ENCODE results near the gene ZBTB45.
"Not testable (repeated sequence)": the region's sequence is repeated elsewhere in the genome, so short reads cannot be mapped to it uniquely, and the experiment has no call there.

Gene ZBTB45

GRCh38 chr19:58554494-58555368, 35.1 kb upstream of the ZBTB45 start, which contains the start of gene CHMP2A:
CHMP2A (minus strand) TSS chr19:58555105; CDS start chr19:58554212, 893 bp downstream.
- peak; percentile 97 for DNase-seq

GRCh38 chr19:58553799-58554493, 34.3 kb upstream of the ZBTB45 start:
- no peak for DNase-seq

GRCh38 chr19:58552655-58553054, 33.0 kb upstream of the ZBTB45 start:
- DNase-seq, result no peak

- no peak for DNase-seq
Measured at GRCh38 chr19:58551577-58552471, 32.2 kb upstream of the ZBTB45 start.

GRCh38 chr19:58551123-58551497, 31.5 kb upstream of the ZBTB45 start:
- DNase-seq, result no peak

- DNase-seq, result no peak
Measured at GRCh38 chr19:58550362-58551122, 30.9 kb upstream of the ZBTB45 start.

GRCh38 chr19:58549664-58550361, 30.2 kb upstream of the ZBTB45 start:
- DNase-seq, result no peak

GRCh38 chr19:58548859-58549663, 29.5 kb upstream of the ZBTB45 start:
- DNase-seq, result no peak

GRCh38 chr19:58547323-58548312, 28.0 kb upstream of the ZBTB45 start:
- no peak for DNase-seq

GRCh38 chr19:58546019-58546530, 26.5 kb upstream of the ZBTB45 start:
- no peak for DNase-seq

- DNase-seq, result no peak
Measured at GRCh38 chr19:58545286-58546018, 25.8 kb upstream of the ZBTB45 start.

GRCh38 chr19:58544591-58545285, 25.1 kb upstream of the ZBTB45 start:
- DNase-seq, result peak; percentile 82

GRCh38 chr19:58543826-58544590, 24.4 kb upstream of the ZBTB45 start, which contains the start of gene TRIM28:
TRIM28 (plus strand) TSS chr19:58544064; CDS start chr19:58544758, 694 bp downstream.
- peak; percentile 100 for DNase-seq

GRCh38 chr19:58542641-58543372, 23.2 kb upstream of the ZBTB45 start:
- DNase-seq, result not testable (repeated sequence)

- DNase-seq, result not testable (repeated sequence)
Measured at GRCh38 chr19:58539169-58539559, 19.6 kb upstream of the ZBTB45 start.

Data from activated naive CD4-positive, alpha-beta T cell treated with anti-CD3 and anti-CD28 coated beads, Interleukin-2, amount 50 U/mL, for 16 hours (primary cell).